Activated CD4-positive, alpha-beta T cell treated with anti-CD3 and anti-CD28 coated beads, Interleukin-2, amount 50 U/mL, for 1 hour (primary cell): ENCODE measurements around the gene ICOSLG.
"Not testable (repeated sequence)": the region's sequence is repeated elsewhere in the genome, so short reads cannot be mapped to it uniquely, and the experiment has no call there.

Experiments
- DNase-seq: peaks from one replicate; pipeline ENCODE4 v3.0.0-alpha.2; 2020

Gene ICOSLG

DNA sequence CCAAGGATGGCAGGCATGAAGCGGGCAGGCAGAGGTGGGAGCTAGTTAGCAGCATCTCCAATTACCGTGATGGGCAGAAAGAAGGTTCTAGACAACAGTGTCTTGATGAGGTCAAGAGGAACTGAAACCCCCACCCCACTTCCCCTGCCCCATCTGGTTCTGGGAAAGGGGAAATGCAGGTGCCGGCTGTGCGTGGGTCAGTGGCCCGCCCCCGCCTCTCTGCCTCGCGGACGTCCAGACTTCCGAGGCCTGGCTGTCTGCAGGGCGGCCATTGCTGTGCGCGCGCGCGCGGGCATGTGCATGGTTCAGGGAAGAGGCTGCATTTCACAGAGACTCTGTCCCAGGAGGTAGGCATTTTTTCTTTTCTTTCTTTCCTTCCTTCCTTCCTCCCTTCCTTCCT, 65.6 kb downstream of the ICOSLG start:
- not testable (repeated sequence) for DNase-seq
